Caco-2 (cell line): Measurements from ENCODE around the gene PTPRN2. TPM values are rescaled to one million over a fixed set of nuclear protein-coding genes. Genes with fewer than 3 reads are reported as not detected.

Experiments
- BruUV-seq: library from RNA; stranded (reverse); fragments of 400-500 nt; replicated peaks from 2 replicates; lab custom pipeline; 2021; lab: Mats Ljungman, UMichigan
- CTCF ChIA-PET: fragments of 300-600 bp; sonication (Branson Sonifier 250); formaldehyde crosslinking; loops from one replicate; lab custom pipeline; 2022; ENCODE audit warnings: antibody characterized with exemption; lab: Charles Lee
- POLR2A ChIA-PET: fragments of 300-600 bp; sonication (Branson Sonifier 250); formaldehyde crosslinking; loops from one replicate; lab custom pipeline; 2022; ENCODE audit warnings: antibody characterized with exemption; lab: Charles Lee
- DNase-seq, 2 experiments: peaks; one replicate each; pipeline versions ENCODE4 v3.0.0 to v3.0.0-alpha.2; 2020 to 2022
- H3K27me3 ChIP-seq: replicated peaks from 2 replicates; pipeline ENCODE4 v1.6.0; 2011; ENCODE audit warnings: low read length; ENCODE audit not compliant: control insufficient read depth, insufficient read depth
- H3K36me3 ChIP-seq: 2 replicates; pipeline ENCODE4 v1.5.1; 2011; ENCODE audit warnings: low read length; ENCODE audit not compliant: control insufficient read depth, insufficient read depth
- H3K4me1 ChIP-seq: fragments of 250-450 bp; sonication (Bioruptor Pico); 2 replicates; pipeline ENCODE4 v1.5.1; 2020; ENCODE audit warnings: mild to moderate bottlenecking
- H3K4me3 ChIP-seq: 2 replicates; pipeline ENCODE4 v1.5.1; 2011; ENCODE audit warnings: low read depth, mild to moderate bottlenecking, control low read depth, low read length
- H3K9me3 ChIP-seq: fragments of 250-450 bp; sonication (Bioruptor Pico); 2 replicates; pipeline ENCODE4 v1.5.1; 2020; ENCODE audit warnings: mild to moderate bottlenecking, moderate library complexity
- H3K27ac Mint-ChIP-seq: one replicate; pipeline ENCODE4 v1.8.0; 2022; ENCODE audit warnings: mixed read lengths; ENCODE audit not compliant: unreplicated experiment
- H3K27me3 Mint-ChIP-seq: one replicate; pipeline ENCODE4 v1.8.0; 2022; ENCODE audit warnings: mixed read lengths; ENCODE audit not compliant: insufficient read depth, unreplicated experiment
- H3K36me3 Mint-ChIP-seq: one replicate; pipeline ENCODE4 v1.8.0; 2022; ENCODE audit warnings: mild to moderate bottlenecking, mixed read lengths; ENCODE audit not compliant: insufficient read depth, unreplicated experiment
- H3K4me1 Mint-ChIP-seq: one replicate; pipeline ENCODE4 v1.8.0; 2022; ENCODE audit warnings: low read depth, mixed read lengths; ENCODE audit not compliant: unreplicated experiment
- H3K4me3 Mint-ChIP-seq: one replicate; pipeline ENCODE4 v1.8.0; 2022; ENCODE audit warnings: mild to moderate bottlenecking, moderate library complexity, mixed read lengths; ENCODE audit not compliant: unreplicated experiment
- H3K9me3 Mint-ChIP-seq: one replicate; pipeline ENCODE4 v1.8.0; 2022; ENCODE audit warnings: mixed read lengths; ENCODE audit not compliant: unreplicated experiment
- intact Hi-C: fragments of 100-400 bp; cut with micrococcal nuclease; formaldehyde crosslinking; loops from one replicate; pipeline ENCODE4 v1.10.0; 2022; ENCODE audit not compliant: unreplicated experiment
- total RNA-seq: library from RNA; stranded (reverse); gene quantifications from 2 replicates; pipeline ENCODE4 v1.2.3, GENCODE V29; 2022
- TF ChIP-seq, protein P1 (sequence below), 2 experiments: fragments of 200-600 bp in 1 of 2; IDR thresholded peaks; 1 replicate in 1 of 2; 2 replicates in 1 of 2; pipeline versions ENCODE4 v1.5.1 to v1.8.0; 2011 to 2022; ENCODE audit warnings: antibody characterized with exemption in 1 of 2, control low read depth in 1 of 2, inconsistent platforms in 1 of 2, low read depth in 1 of 2, low read length in 1 of 2, mild to moderate bottlenecking in 1 of 2, moderate library complexity in 1 of 2; ENCODE audit not compliant: insufficient read depth in 1 of 2, severe bottlenecking in 1 of 2, unreplicated experiment in 1 of 2

PTPRN2 gene
- total RNA-seq, 1 experiment from 2014 or later: 1.4 TPM

DNA sequence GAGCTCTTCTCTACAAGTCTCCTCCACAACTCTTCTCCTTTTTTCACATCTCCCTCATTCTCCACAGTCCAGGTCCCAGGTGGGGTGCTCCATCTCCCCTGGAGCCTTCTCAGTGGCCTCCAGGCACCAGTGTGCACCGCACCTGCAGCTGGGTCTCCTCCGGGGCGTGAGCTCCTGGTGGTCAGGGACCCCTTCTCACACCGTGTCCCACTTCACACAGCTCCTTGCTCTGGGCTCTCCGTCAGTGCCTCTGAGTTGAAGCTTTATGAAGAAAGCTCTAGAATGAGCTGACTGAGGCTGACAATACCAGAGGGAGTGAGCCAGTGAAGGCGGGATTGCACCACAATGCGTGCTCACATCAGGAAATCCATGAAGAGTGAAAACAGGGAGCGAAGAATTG, 960.6 kb downstream of the PTPRN2 start:
- no peaks in the 10 kb centered on the region for H3K27me3 ChIP-seq
- H3K9me3 Mint-ChIP-seq: no peaks in the 10 kb centered on the region
- no peaks in the 10 kb centered on the region for H3K9me3 ChIP-seq
- ChIA-PET POLR2A (no interaction called here), CTCF (no interaction called here)
- H3K4me3 ChIP-seq: no peak overlapping the region
- peaks cover 13% of the 10 kb centered on the region for H3K27me3 Mint-ChIP-seq
- BruUV-seq: no TSS peak
- TF ChIP-seq, protein P1, sequence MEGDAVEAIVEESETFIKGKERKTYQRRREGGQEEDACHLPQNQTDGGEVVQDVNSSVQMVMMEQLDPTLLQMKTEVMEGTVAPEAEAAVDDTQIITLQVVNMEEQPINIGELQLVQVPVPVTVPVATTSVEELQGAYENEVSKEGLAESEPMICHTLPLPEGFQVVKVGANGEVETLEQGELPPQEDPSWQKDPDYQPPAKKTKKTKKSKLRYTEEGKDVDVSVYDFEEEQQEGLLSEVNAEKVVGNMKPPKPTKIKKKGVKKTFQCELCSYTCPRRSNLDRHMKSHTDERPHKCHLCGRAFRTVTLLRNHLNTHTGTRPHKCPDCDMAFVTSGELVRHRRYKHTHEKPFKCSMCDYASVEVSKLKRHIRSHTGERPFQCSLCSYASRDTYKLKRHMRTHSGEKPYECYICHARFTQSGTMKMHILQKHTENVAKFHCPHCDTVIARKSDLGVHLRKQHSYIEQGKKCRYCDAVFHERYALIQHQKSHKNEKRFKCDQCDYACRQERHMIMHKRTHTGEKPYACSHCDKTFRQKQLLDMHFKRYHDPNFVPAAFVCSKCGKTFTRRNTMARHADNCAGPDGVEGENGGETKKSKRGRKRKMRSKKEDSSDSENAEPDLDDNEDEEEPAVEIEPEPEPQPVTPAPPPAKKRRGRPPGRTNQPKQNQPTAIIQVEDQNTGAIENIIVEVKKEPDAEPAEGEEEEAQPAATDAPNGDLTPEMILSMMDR (IDR thresholded peaks at IDR 0.05; ENCODE audit: insufficient read depth in 1 of 2, low read depth in 1 of 2, low read length in 1 of 2, severe bottlenecking in 1 of 2, unreplicated experiment in 1 of 2): no peak
- intact Hi-C loops: no loop called here
- H3K27ac Mint-ChIP-seq: no peak overlapping the region
- no peak overlapping the region for H3K4me3 Mint-ChIP-seq
- H3K36me3 ChIP-seq: no peaks in the 10 kb centered on the region
- H3K36me3 Mint-ChIP-seq: no peaks in the 10 kb centered on the region
- no peaks in the 10 kb centered on the region for H3K4me1 Mint-ChIP-seq
- no peak for DNase-seq
- H3K4me1 ChIP-seq: no peaks in the 10 kb centered on the region

DNA sequence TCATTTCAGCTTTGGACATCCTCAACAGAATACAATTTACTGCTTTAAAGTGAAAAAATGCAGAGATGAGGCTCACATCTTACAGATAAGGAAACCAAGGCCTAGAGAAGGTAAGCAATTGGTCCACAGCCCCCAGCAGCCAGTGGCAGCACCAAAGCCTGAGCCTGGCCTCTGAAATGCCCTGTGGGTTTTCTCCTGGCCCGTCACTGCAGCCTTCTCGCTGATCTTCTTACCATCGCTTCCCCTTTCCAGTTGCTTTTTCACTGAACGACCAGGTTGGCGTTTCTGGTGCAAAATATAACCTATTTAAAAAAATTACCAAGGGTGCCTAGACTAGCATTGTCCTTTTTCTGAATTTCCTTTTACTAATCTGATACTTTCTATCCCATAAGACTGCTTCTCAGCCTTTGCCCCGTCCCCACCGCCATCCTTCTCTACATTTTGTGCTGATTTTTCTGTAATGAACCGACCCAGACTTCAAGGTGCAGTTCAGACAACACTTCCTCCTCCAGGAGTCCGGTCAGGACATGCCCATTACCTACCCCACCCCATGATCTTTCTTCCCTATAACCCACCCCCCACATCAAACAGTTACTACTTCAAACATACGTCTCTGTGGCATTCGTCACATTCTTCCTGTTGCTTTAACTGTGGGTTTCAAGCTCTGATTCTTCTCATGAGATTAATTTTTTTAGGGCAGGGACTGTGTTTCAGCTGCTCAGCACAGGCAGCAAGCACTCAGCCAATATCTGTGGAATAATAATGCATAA, 961.5 kb downstream of the PTPRN2 start:
- Mint-ChIP-seq H3K36me3 (no peaks in the 10 kb centered on the region), H3K4me3 (no peak overlapping the region), H3K27me3 (peaks cover 13% of the 10 kb centered on the region), H3K4me1 (no peaks in the 10 kb centered on the region), H3K9me3 (no peaks in the 10 kb centered on the region), H3K27ac (no peak overlapping the region)
- BruUV-seq: no TSS peak
- no peaks in the 10 kb centered on the region for H3K4me1 ChIP-seq
- H3K4me3 ChIP-seq: no peak overlapping the region
- no peaks in the 10 kb centered on the region for H3K9me3 ChIP-seq
- DNase-seq: no peak
- H3K27me3 ChIP-seq: no peaks in the 10 kb centered on the region
- intact Hi-C loops: no loop called here
- ChIA-PET CTCF (no interaction called here), POLR2A (no interaction called here)
- no peaks in the 10 kb centered on the region for H3K36me3 ChIP-seq
- TF ChIP-seq, protein P1 (IDR thresholded peaks at IDR 0.05; ENCODE audit: insufficient read depth in 1 of 2, low read depth in 1 of 2, low read length in 1 of 2, severe bottlenecking in 1 of 2, unreplicated experiment in 1 of 2): no peak

DNA sequence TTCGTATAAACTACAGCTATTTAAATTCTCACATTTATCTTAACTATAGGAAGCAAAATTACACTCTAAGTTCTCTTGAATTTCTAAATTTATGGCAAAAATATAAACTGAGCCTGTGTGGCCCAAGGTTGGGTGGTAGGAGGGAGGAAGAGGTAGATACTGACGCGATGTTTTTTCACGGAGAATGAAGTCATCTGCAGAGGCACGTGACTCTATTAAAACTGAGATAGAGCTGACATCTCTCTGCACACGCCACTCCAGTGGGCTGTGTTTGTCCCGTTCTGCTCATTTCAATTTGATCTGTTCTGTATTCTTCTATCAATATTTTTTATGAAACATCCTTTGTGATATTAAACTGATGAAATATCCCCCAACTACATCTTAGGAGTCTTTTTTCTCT, 964.1 kb downstream of the PTPRN2 start:
- POLR2A ChIA-PET: no interaction called here
- CTCF ChIA-PET: no interaction called here

More for the DNA sequence above, 964.1 kb downstream of the PTPRN2 start:
- Histone ChIP-seq H3K4me3 (no peak overlapping the region), H3K9me3 (no peaks in the 10 kb centered on the region), H3K27me3 (no peaks in the 10 kb centered on the region), H3K4me1 (no peaks in the 10 kb centered on the region), H3K36me3 (no peaks in the 10 kb centered on the region)
- intact Hi-C loops: no loop called here
- Mint-ChIP-seq H3K36me3 (no peaks in the 10 kb centered on the region), H3K4me3 (no peak overlapping the region), H3K27me3 (peaks cover 12% of the 10 kb centered on the region), H3K27ac (no peak overlapping the region), H3K4me1 (no peaks in the 10 kb centered on the region), H3K9me3 (no peaks in the 10 kb centered on the region)
- TF ChIP-seq, protein P1 (IDR thresholded peaks at IDR 0.05; ENCODE audit: insufficient read depth in 1 of 2, low read depth in 1 of 2, low read length in 1 of 2, severe bottlenecking in 1 of 2, unreplicated experiment in 1 of 2): no peak
- DNase-seq: no peak
- BruUV-seq: no TSS peak
